Stimulated activated CD4-positive, alpha-beta T cell treated with anti-CD3 and anti-CD28 coated beads, Interleukin-4, amount 100 ng/mL, for 24 hours (primary cell): ENCODE measurements around the gene FANK1.
"Not testable (repeated sequence)": the region's sequence is repeated elsewhere in the genome, so short reads cannot be mapped to it uniquely, and the experiment has no call there.

Experiments used
- DNase-seq: peaks from one replicate; pipeline ENCODE4 v3.0.0-alpha.2; 2020

The FANK1 gene

GRCh38 chr10:126036515-126036914 is 140.2 kb downstream of the FANK1 start:
- no peak for DNase-seq

- no peak for DNase-seq
Observed at GRCh38 chr10:126037946-126038345, 141.6 kb downstream of the FANK1 start.

- no peak for DNase-seq
Observed at GRCh38 chr10:126041117-126041516, 144.8 kb downstream of the FANK1 start.

GRCh38 chr10:126041804-126042231 is 145.5 kb downstream of the FANK1 start:
- peak; percentile 68 for DNase-seq

- no peak for DNase-seq
Observed at GRCh38 chr10:126042354-126042753, 146.0 kb downstream of the FANK1 start.

- no peak for DNase-seq
Observed at GRCh38 chr10:126042906-126043305, 146.5 kb downstream of the FANK1 start.

- no peak for DNase-seq
Observed at GRCh38 chr10:126043389-126043788, 147.0 kb downstream of the FANK1 start.

GRCh38 chr10:126045861-126046260 is 149.5 kb downstream of the FANK1 start:
- no peak for DNase-seq

GRCh38 chr10:126046831-126047230 is 150.5 kb downstream of the FANK1 start:
- no peak for DNase-seq

- DNase-seq: not testable (repeated sequence)
Observed at GRCh38 chr10:126047749-126048148, 151.4 kb downstream of the FANK1 start.

- DNase-seq: no peak
Observed at GRCh38 chr10:126049759-126050700, 153.7 kb downstream of the FANK1 start.

- no peak for DNase-seq
Observed at GRCh38 chr10:126052171-126052570, 155.8 kb downstream of the FANK1 start.

GRCh38 chr10:126054191-126054590 is 157.8 kb downstream of the FANK1 start:
- DNase-seq: no peak

GRCh38 chr10:126057494-126057893 is 161.1 kb downstream of the FANK1 start:
- DNase-seq: no peak

- no peak for DNase-seq
Observed at GRCh38 chr10:126058104-126058503, 161.7 kb downstream of the FANK1 start.

GRCh38 chr10:126058507-126058906 is 162.1 kb downstream of the FANK1 start:
- DNase-seq: no peak
